ENCODE data around the gene DYRK1B.

- TF ChIP-seq EZH2 (IDR thresholded peaks at IDR 0.05; ENCODE audit: low read length, missing control alignments) (no peak), CTCF (conservative IDR thresholded peaks at IDR 0.05 in 1 of 2, IDR thresholded peaks at IDR 0.05 in 1 of 2; ENCODE audit: low read depth in 1 of 2, low read length in 2 of 2) (no peak)
Observed at GRCh38 chr19:39797083-39797482, 36.9 kb downstream of the DYRK1B start.
